ENCODE results near the gene MDM2.

- TF ChIP-seq CTCF (IDR thresholded peaks at IDR 0.05) (no peak), EZH2 (IDR thresholded peaks at IDR 0.05; ENCODE audit: borderline replicate concordance, insufficient read depth, low read depth, low read length, poor library complexity, severe bottlenecking) (no peak)
Observed at GRCh38 chr12:68827895-68828671, 20.1 kb downstream of the MDM2 start.
